ENCODE data around the gene AP1M1. TPM values are rescaled to one million over a fixed set of nuclear protein-coding genes. Genes with fewer than 3 reads are reported as not detected.

Gene AP1M1
- total RNA-seq, 1 donor from 2014 or later, result 84.5 TPM

- Histone ChIP-seq H3K4me1 (no peaks in the 10 kb centered on the region), H3K9me3 (no peaks in the 10 kb centered on the region), H3K36me3 (no peaks in the 10 kb centered on the region), H3K4me3 (no peak overlapping the region), H3K27ac (no peak overlapping the region), H3K27me3 (no peaks in the 10 kb centered on the region)
- DNase-seq (ENCODE audit: extremely low spot score in 2 of 2), result no peak
- intact Hi-C loops (cut with DNase I), result loop anchor here (10.0 kb wide), 1 partner anchor 70 kb away; the partner anchor contains the start of gene KLF2
- no peak for TF ChIP-seq POLR2A (IDR thresholded peaks at IDR 0.05)
- no peak for TF ChIP-seq CTCF (IDR thresholded peaks at IDR 0.05)
- TF ChIP-seq POLR2AphosphoS5 (IDR thresholded peaks at IDR 0.05; ENCODE audit: insufficient read depth in 1 of 2, low read depth in 1 of 2), result no peak
These were observed 57.2 kb downstream of the AP1M1 start for GRCh38 chr19:16254851-16255408.

- Histone ChIP-seq H3K36me3 (no peaks in the 10 kb centered on the region), H3K4me3 (no peak overlapping the region), H3K4me1 (peaks cover 9% of the 10 kb centered on the region), H3K27ac (peak overlapping the region; percentile 12), H3K27me3 (no peaks in the 10 kb centered on the region), H3K9me3 (no peaks in the 10 kb centered on the region)
- intact Hi-C loops (cut with DNase I), result loop anchor here (10.0 kb wide), 1 partner anchor 67 kb away; the partner anchor contains the start of gene KLF2
- TF ChIP-seq POLR2A (IDR thresholded peaks at IDR 0.05) (no peak), CTCF (IDR thresholded peaks at IDR 0.05) (no peak), POLR2AphosphoS5 (IDR thresholded peaks at IDR 0.05; ENCODE audit: insufficient read depth in 1 of 2, low read depth in 1 of 2) (no peak)
- DNase-seq (ENCODE audit: extremely low spot score in 2 of 2), result no peak
These were observed 59.8 kb downstream of the AP1M1 start for GRCh38 chr19:16257509-16258002.

DNA sequence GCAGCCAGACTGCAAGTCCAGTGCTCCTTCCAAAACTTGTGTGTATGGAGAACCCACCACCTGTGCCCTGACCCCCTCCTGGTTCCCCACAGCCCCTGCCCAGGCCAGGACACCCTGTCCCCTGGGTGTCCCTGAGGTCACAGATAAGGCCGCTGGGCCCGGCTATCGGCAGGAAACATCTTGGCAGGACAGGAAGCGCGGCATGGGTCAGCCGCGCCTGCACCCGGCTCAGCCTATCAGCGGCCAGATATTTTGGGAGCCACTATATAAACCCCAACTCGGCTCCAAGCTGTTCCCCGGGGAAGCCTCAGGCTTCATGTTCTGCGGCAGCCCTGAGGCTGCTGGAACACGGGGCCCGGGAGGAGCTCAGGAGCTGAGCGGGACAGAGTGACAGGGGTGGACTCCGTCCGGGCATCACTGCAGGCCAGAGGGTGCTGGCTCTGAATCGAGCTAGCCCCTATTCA lies 60.8 kb downstream of the AP1M1 start:
- peak; percentile 80 to 91 for TF ChIP-seq POLR2AphosphoS5 (IDR thresholded peaks at IDR 0.05; ENCODE audit: insufficient read depth in 1 of 2, low read depth in 1 of 2)
- TF ChIP-seq POLR2A (IDR thresholded peaks at IDR 0.05), result no peak
- H3K27me3 ChIP-seq, result no peaks in the 10 kb centered on the region
- DNase-seq (ENCODE audit: extremely low spot score in 2 of 2), result no peak
- H3K4me1 ChIP-seq, result peaks cover 9% of the 10 kb centered on the region
- peak overlapping the region; percentile 63 for H3K27ac ChIP-seq
- H3K36me3 ChIP-seq, result no peaks in the 10 kb centered on the region
- intact Hi-C loops (cut with DNase I), result loop anchor here (10.0 kb wide), 1 partner anchor 66 kb away; the partner anchor contains the start of gene KLF2
- H3K4me3 ChIP-seq, result no peak overlapping the region
- no peaks in the 10 kb centered on the region for H3K9me3 ChIP-seq

GRCh38 chr19:16259385-16260159 lies 61.9 kb downstream of the AP1M1 start:
- intact Hi-C loops (cut with DNase I), result loop anchor here (10.0 kb wide), 1 partner anchor 65 kb away; the partner anchor contains the start of gene KLF2
- no peaks in the 10 kb centered on the region for H3K9me3 ChIP-seq
- DNase-seq (ENCODE audit: extremely low spot score in 2 of 2), result no peak

More at GRCh38 chr19:16259385-16260159, 61.9 kb downstream of the AP1M1 start:
- peak overlapping the region; percentile 63 for H3K27ac ChIP-seq
- TF ChIP-seq POLR2AphosphoS5 (IDR thresholded peaks at IDR 0.05; ENCODE audit: insufficient read depth in 1 of 2, low read depth in 1 of 2), result no peak
- no peak for TF ChIP-seq CTCF (IDR thresholded peaks at IDR 0.05)
- no peak for TF ChIP-seq POLR2A (IDR thresholded peaks at IDR 0.05)
- no peaks in the 10 kb centered on the region for H3K27me3 ChIP-seq
- no peaks in the 10 kb centered on the region for H3K36me3 ChIP-seq
- H3K4me1 ChIP-seq, result peaks cover 9% of the 10 kb centered on the region
- no peak overlapping the region for H3K4me3 ChIP-seq

Measured in vagina (tissue), 2 donors.